Bronchial epithelial cell (primary cell): Measurements from ENCODE around the gene SLC22A2. TPM values are rescaled to one million over a fixed set of nuclear protein-coding genes. Genes with fewer than 3 reads are reported as not detected.
"Not testable (repeated sequence)": the region's sequence is repeated elsewhere in the genome, so short reads cannot be mapped to it uniquely, and the experiment has no call there.

ENCODE experiments used
- DNase-seq: peaks from one replicate; pipeline ENCODE4 v3.0.0-alpha.2; 2010; ENCODE audit warnings: low read depth
- FAIRE-seq: peaks from 2 replicates; lab custom pipeline; 2011; peaks lifted over from hg19 to GRCh38; lab: Jason Lieb, UNC
- H3K27me3 ChIP-seq: 2 replicates; pipeline ENCODE4 v1.5.1; 2011; ENCODE audit warnings: low read length; ENCODE audit not compliant: control insufficient read depth, insufficient read depth
- H3K36me3 ChIP-seq: 2 replicates; pipeline ENCODE4 v1.5.1; 2011; ENCODE audit warnings: low read length; ENCODE audit not compliant: control insufficient read depth, insufficient read depth
- H3K4me3 ChIP-seq: 2 replicates; pipeline ENCODE4 v1.5.1; 2011; ENCODE audit warnings: mild to moderate bottlenecking, low read depth, low read length, control low read depth
- total RNA-seq: library from RNA; depleted of rRNA; stranded (reverse); fragments of >200 nt; gene quantifications from 2 replicates; pipeline ENCODE4 v1.2.1, GENCODE V29; 2014
- TF ChIP-seq, protein P1 (sequence below): IDR thresholded peaks from 2 replicates; pipeline ENCODE4 v1.5.1; 2011; ENCODE audit warnings: mild to moderate bottlenecking, moderate library complexity, low read length, control low read depth, inconsistent platforms; ENCODE audit not compliant: insufficient read depth, severe bottlenecking

The SLC22A2 gene
- total RNA-seq, 1 donor from 2014 or later: not detected

DNA sequence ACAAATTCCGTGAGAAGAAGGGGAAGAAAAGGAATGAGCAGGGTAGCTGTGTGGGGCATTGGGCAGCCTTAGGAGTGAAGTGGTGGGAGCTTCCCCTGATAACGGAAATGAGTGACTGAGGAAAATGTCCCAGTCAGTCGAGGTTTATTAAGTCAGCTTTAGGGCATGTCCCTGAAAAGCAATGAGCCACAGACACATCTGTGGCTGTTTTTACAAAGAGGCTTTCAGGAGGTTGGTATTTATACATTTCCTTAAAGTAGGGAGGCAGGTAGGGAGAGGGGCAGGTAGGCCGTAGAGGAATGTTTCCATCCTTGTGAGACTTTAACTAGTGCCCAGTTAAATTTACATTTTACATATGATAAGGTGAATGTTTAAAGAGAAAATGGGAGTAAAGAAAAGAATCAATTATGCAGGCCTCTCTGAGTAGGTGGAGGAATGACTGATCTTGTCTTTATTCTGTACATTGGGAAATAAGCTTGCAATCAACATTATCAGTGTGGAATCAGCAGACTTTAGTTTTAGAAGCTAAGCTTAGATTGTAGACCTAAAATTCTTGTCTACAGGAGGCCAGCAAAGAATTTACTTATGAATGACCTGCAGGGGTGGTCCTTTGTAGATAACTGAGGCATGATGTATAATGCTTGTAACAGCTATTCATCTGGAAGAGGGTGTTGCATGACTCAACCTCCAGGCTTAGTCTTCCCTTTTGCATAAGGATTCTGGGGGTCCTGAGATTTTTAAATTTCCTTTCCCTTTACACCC is 18.5 kb downstream of the SLC22A2 start:
- no peak for FAIRE-seq
- no peak overlapping the region for H3K4me3 ChIP-seq
- DNase-seq: no peak
- TF ChIP-seq, protein P1, sequence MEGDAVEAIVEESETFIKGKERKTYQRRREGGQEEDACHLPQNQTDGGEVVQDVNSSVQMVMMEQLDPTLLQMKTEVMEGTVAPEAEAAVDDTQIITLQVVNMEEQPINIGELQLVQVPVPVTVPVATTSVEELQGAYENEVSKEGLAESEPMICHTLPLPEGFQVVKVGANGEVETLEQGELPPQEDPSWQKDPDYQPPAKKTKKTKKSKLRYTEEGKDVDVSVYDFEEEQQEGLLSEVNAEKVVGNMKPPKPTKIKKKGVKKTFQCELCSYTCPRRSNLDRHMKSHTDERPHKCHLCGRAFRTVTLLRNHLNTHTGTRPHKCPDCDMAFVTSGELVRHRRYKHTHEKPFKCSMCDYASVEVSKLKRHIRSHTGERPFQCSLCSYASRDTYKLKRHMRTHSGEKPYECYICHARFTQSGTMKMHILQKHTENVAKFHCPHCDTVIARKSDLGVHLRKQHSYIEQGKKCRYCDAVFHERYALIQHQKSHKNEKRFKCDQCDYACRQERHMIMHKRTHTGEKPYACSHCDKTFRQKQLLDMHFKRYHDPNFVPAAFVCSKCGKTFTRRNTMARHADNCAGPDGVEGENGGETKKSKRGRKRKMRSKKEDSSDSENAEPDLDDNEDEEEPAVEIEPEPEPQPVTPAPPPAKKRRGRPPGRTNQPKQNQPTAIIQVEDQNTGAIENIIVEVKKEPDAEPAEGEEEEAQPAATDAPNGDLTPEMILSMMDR: no peak
- no peaks in the 10 kb centered on the region for H3K36me3 ChIP-seq
- no peaks in the 10 kb centered on the region for H3K27me3 ChIP-seq

DNA sequence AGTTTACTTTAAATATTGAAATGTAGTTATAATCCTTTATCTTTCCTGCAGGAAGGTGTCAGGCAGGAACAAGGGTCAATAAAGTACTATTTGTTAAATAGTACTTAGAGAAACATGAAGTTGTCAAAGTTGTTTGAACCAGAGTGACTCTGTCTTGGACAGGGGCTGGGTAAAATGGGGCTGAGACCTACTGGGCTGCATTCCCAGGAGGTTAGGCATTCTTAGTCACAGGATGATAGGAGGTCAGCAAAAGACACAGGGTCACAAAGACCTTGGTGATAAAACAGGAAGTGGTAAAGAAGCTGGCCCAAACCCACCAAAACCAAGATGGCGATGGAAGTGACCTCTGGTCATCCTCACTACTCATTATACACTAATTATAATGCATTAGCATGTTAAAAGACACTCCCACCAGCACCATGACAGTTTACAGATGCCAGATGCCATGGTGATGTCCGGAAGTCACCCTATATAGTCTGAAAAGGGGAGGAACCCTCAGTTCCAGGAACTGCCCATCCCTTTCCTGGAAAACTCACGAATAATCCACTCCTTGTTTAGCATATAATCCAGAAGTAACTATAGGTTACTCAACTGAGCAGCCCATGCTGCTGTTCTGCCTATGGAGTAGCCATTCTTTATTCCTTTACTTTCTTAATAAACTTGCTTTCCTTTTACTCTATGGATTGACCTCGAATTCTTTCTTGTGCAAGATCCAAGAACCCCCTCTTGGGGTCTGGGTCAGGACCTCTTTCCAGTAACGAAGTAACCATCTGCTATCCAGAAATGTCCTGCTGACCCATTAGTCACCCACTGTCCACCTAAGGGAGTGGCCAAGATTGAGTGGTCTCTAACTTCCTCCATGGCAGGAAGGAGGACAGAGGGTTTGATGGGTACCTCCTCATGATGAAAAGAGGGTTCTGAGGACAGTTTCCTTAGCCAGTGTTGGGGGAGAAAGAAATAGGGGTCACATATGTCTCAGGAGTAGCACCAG is 19.6 kb downstream of the SLC22A2 start:
- Histone ChIP-seq H3K36me3 (no peaks in the 10 kb centered on the region), H3K4me3 (no peak overlapping the region), H3K27me3 (no peaks in the 10 kb centered on the region)
- FAIRE-seq (no peak), DNase-seq (peak; percentile 89)
- TF ChIP-seq, protein P1: no peak

DNA sequence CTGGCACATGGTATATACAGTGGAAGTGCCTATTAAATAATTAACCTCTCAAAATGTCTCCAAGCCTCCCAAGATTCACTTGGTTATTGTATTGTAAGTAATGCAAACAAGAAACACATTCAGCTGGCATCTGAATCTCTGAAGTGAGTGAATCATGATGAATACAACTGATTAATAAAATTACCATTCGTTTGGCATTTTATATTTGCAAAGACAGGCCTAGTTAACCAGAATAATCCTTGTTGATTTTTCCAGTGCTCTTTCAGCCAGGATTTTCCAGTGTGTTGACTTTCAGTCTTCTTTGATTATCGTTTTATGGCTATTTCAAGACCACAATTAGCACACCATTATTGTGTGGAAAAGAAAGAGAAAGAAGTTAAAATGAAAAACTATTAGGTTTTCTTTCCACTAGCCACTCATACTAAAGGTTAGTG is 20.3 kb downstream of the SLC22A2 start:
- no peaks in the 10 kb centered on the region for H3K36me3 ChIP-seq
- TF ChIP-seq, protein P1: no peak
- H3K27me3 ChIP-seq: no peaks in the 10 kb centered on the region
- DNase-seq (peak; percentile 86), FAIRE-seq (no peak)
- no peak overlapping the region for H3K4me3 ChIP-seq

DNA sequence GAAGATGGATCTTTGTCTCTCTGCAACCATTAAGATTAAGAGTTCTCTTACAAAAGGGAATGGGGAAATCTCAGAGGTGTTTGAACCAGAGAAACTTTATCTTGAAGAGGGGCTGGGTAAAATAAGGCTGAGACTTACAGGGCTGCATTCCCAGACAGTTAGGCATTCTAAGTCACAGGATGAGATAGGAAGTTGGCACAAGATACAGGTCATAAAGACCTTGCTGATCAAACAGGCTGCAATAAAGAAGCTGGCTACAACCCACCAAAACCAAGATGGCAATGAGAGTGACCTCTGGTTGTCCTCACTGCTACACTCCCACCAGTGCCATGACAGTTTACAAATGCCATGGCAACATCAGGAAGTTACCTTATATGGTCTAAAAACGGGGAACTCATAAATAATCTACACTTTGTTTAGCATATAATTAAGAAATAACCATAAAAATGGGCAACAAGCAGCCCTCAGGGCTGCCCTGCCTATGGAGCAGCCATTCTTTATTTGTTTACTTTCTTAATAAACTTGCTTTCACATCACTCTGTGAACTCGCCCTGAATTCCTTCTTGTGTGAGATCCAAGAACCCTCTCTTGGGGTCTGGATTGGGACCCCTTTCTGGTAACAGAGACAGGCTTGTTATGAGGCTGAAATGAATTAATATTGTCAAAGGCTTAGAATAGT is 20.9 kb downstream of the SLC22A2 start:
- not testable (repeated sequence) for H3K36me3 ChIP-seq, H3K27me3 ChIP-seq, FAIRE-seq, H3K4me3 ChIP-seq
- peak; percentile 89 for DNase-seq

DNA sequence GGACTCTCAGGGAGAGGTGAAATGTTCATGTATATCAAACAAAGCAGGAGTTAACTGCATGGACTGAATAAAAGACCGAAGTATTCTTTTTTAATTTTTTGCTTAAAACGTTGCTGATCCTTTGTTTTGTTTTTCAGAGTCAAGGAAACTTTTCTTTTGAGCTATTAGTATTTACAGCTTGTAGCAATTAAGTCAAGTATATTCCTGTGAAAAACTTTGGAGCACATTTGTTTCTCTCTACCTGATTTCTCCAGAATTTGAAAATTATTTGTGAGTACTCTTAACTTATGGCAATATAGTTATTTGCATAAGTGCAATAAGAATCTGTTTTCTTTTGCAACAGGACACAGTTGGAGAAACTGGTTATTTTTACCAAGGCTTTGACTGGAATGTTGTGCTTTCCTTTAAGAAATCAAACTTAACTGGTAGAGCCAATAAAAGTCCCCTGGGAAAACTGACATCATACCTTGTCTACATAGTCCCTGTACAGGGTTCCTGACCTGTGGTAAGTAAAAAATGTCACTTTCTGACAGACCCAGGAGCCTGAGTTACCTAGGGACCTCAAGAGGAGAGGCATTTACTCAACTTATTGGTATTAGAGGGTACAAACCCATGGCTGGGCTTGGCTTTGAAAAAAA is 22.3 kb downstream of the SLC22A2 start:
- H3K36me3 ChIP-seq, FAIRE-seq, H3K4me3 ChIP-seq, DNase-seq, H3K27me3 ChIP-seq: not testable (repeated sequence)

DNA sequence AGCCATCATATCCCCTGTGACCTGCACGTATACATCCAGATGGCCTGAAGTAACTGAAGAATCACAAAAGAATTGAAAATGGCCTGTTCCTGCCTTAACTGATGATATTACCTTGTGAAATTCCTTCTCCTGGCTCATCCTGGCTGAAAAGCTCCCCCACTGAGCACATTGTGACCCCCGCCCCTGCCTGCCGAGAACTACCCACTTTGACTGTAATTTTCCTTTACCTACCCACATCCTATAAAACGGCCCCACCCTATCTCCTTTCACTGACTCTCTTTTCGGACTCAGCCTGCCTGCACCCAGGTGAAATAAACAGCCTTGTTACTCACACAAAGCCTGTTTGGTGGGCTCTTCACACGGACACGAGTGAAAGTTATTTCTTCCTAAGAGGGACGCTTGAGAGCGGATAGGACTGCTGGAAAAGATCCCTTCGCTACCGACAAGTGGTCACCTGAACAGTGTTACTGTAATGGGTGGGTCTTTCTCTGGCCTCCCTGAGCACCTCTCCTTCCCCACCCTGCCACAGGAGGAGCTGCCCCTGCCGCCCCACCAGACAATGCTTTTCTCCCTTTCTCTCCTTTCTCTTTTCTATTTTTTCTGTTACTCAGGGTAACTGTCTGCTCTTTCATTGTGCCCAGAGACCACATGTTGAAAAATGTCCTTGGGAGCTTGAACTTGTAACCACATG is 24.5 kb downstream of the SLC22A2 start:
- DNase-seq, H3K4me3 ChIP-seq, FAIRE-seq, H3K27me3 ChIP-seq, H3K36me3 ChIP-seq: not testable (repeated sequence)
